PFSK-1 (cell line): ENCODE results near the gene PID1.

Experiments used
- POLR2AphosphoS5 ChIP-seq: IDR thresholded peaks from 2 replicates; pipeline ENCODE4 v1.6.1; 2012; ENCODE audit warnings: low read depth, mild to moderate bottlenecking, control low read depth, low read length, moderate library complexity
- REST ChIP-seq, 2 experiments: IDR thresholded peaks; 2 replicates each; pipeline versions ENCODE4 v1.6.1 to v1.8.0; 2011 to 2012; ENCODE audit warnings: low read depth in 2 of 2, low read length in 2 of 2, control low read depth in 1 of 2, inconsistent platforms in 1 of 2, mild to moderate bottlenecking in 1 of 2, moderate library complexity in 1 of 2; ENCODE audit not compliant: insufficient read depth in 1 of 2
- TAF1 ChIP-seq: IDR thresholded peaks from 2 replicates; pipeline ENCODE4 v1.6.1; 2012; ENCODE audit warnings: low read length, control low read depth, borderline replicate concordance; ENCODE audit not compliant: insufficient read depth

- TF ChIP-seq TAF1 (no peak), REST (IDR thresholded peaks at IDR 0.05; ENCODE audit: insufficient read depth in 1 of 2, low read depth in 2 of 2, low read length in 2 of 2) (no peak), POLR2AphosphoS5 (no peak)
These were observed 43.0 kb upstream of the PID1 start for GRCh38 chr2:229314117-229314516.
